KMS-11 (cell line): ENCODE measurements around the gene SUPT4H1.
"Not testable (repeated sequence)": the region's sequence is repeated elsewhere in the genome, so short reads cannot be mapped to it uniquely, and the experiment has no call there.

Experiments
- H2AFZ ChIP-seq: fragments of 200-600 bp; sonication (generic); 2 replicates; pipeline ENCODE4 v1.6.1; 2016; ENCODE audit warnings: antibody characterized with exemption, mixed run types, low read depth
- H3K27ac ChIP-seq: fragments of 200-600 bp; sonication (generic); 2 replicates; pipeline ENCODE4 v1.6.1; 2016; ENCODE audit warnings: mild to moderate bottlenecking, mixed run types
- H3K27me3 ChIP-seq: fragments of 200-600 bp; sonication (generic); 2 replicates; pipeline ENCODE4 v1.6.1; 2017; ENCODE audit warnings: mild to moderate bottlenecking, low read depth, mixed run types, moderate library complexity; ENCODE audit not compliant: insufficient read depth
- H3K36me3 ChIP-seq: fragments of 200-600 bp; sonication (generic); 2 replicates; pipeline ENCODE4 v1.6.1; 2017; ENCODE audit warnings: mild to moderate bottlenecking, mixed run types; ENCODE audit not compliant: insufficient read depth
- H3K4me1 ChIP-seq: fragments of 200-600 bp; sonication (generic); 2 replicates; pipeline ENCODE4 v1.6.1; 2016; ENCODE audit warnings: mild to moderate bottlenecking, low read depth, mixed run types; ENCODE audit not compliant: poor library complexity, severe bottlenecking
- H3K4me2 ChIP-seq: fragments of 200-600 bp; sonication (generic); 2 replicates; pipeline ENCODE4 v1.7.0; 2016; ENCODE audit warnings: mild to moderate bottlenecking, mixed run types
- H3K4me3 ChIP-seq: fragments of 200-600 bp; sonication (generic); IDR thresholded peaks from 2 replicates; pipeline ENCODE4 v1.6.1; 2017; ENCODE audit warnings: low read depth, low read length, mixed read lengths; ENCODE audit not compliant: insufficient read depth
- H3K79me2 ChIP-seq: fragments of 200-600 bp; sonication (generic); 2 replicates; pipeline ENCODE4 v1.6.1; 2016; ENCODE audit warnings: low read depth, mixed run types; ENCODE audit not compliant: insufficient read depth
- H3K9ac ChIP-seq: fragments of 200-600 bp; sonication (generic); 2 replicates; pipeline ENCODE4 v1.6.1; 2016; ENCODE audit warnings: mild to moderate bottlenecking, mixed run types
- H4K20me1 ChIP-seq: fragments of 200-600 bp; sonication (generic); 2 replicates; pipeline ENCODE4 v1.6.1; 2016; ENCODE audit warnings: mild to moderate bottlenecking, mixed run types; ENCODE audit not compliant: insufficient read depth
- TF ChIP-seq, protein P1 (sequence below): fragments of 200-600 bp; sonication (generic); conservative IDR thresholded peaks from 2 replicates; pipeline ENCODE4 v1.6.1; 2017; ENCODE audit warnings: low read depth, mild to moderate bottlenecking, antibody characterized with exemption, low read length, moderate library complexity, mixed read lengths

The SUPT4H1 gene

DNA sequence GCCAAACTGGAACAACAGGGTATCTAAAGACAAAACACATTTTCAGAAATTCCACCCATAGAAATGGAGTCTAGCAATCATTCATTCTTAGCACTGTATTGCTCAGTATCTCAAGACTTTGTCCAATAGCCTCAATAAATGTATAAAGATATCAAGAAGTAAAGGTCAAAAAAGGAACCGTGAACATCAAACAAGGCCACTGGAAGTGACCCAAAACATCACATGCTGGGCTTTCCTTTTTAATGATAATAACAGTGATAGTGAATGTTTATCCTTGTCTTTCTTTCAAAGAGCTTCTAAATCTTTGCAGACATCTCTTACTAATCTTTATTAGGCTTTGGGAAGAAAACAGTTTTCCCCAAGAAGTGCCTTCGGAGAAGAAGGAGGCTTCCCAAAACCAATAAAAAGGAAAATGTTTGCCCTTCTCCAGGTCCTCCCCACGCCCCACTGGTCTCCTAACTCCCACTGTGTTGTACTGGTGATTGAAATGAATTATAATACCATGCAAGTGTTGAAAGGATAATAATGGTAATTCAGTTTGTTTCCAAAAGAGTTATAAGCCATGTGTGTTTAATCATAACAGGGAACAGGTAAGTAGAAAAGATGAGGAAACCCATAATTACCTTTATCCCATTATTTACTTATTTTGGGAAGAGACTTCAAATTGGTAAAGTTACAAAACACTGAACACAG lies 46.7 kb upstream of the SUPT4H1 start:
- Histone ChIP-seq H3K4me2 (no peak overlapping the region), H3K27ac (no peak overlapping the region), H3K4me1 (no peaks in the 10 kb centered on the region), H4K20me1 (no peaks in the 10 kb centered on the region), H3K27me3 (no peaks in the 10 kb centered on the region), H3K4me3 (no peak overlapping the region), H3K79me2 (no peaks in the 10 kb centered on the region), H3K9ac (no peak overlapping the region), H2AFZ (no peak overlapping the region), H3K36me3 (no peaks in the 10 kb centered on the region)
- TF ChIP-seq, protein P1, sequence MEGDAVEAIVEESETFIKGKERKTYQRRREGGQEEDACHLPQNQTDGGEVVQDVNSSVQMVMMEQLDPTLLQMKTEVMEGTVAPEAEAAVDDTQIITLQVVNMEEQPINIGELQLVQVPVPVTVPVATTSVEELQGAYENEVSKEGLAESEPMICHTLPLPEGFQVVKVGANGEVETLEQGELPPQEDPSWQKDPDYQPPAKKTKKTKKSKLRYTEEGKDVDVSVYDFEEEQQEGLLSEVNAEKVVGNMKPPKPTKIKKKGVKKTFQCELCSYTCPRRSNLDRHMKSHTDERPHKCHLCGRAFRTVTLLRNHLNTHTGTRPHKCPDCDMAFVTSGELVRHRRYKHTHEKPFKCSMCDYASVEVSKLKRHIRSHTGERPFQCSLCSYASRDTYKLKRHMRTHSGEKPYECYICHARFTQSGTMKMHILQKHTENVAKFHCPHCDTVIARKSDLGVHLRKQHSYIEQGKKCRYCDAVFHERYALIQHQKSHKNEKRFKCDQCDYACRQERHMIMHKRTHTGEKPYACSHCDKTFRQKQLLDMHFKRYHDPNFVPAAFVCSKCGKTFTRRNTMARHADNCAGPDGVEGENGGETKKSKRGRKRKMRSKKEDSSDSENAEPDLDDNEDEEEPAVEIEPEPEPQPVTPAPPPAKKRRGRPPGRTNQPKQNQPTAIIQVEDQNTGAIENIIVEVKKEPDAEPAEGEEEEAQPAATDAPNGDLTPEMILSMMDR = no peak

DNA sequence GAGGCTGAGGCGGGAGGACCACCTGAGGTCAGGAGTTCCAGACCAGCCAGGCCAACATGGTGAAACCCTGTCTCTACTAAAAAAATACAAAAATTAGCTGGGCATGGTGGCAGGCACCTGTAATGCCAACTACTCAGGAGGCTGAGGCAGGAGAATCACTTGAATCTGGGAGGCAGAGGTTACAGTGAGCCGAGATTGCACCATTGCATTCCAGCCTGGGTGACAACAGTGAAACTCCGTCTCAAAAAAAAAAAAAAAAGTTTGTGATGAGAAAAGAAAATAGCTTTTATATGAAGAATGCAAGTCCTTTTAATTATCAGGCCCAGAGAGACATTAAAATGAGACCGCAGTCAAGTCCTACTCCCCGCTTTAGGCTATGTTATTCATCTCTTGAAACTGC lies 45.4 kb upstream of the SUPT4H1 start:
- not testable (repeated sequence) for H3K4me2 ChIP-seq, H3K79me2 ChIP-seq, H3K27me3 ChIP-seq, H4K20me1 ChIP-seq, H3K9ac ChIP-seq, H3K27ac ChIP-seq, H2AFZ ChIP-seq, H3K4me1 ChIP-seq, H3K4me3 ChIP-seq, H3K36me3 ChIP-seq

DNA sequence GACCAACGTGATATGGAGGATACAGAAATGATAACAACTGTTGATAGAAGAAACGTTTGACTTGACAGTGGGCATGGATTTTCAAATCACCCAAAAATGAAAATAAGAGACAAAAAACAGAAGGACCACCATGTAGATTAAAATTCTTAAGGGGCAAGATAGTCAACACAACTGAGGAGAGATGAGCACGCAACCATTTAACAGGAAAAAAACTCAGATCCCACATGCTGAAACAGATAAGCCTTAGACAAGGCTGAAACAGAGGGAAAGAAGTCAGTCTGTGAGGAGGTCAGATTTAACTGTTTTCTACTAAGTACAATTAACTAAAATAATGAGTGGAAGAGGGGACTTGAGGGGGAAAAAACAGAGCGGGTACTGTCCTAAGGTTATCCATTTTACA lies 44.2 kb upstream of the SUPT4H1 start:
- no peaks in the 10 kb centered on the region for H3K27me3 ChIP-seq
- no peaks in the 10 kb centered on the region for H4K20me1 ChIP-seq
- H2AFZ ChIP-seq = no peak overlapping the region
- H3K4me1 ChIP-seq = no peaks in the 10 kb centered on the region
- TF ChIP-seq, protein P1 = no peak
- H3K79me2 ChIP-seq = no peaks in the 10 kb centered on the region
- H3K9ac ChIP-seq = no peak overlapping the region
- no peak overlapping the region for H3K27ac ChIP-seq
- H3K4me3 ChIP-seq = no peak overlapping the region
- H3K4me2 ChIP-seq = no peak overlapping the region
- no peaks in the 10 kb centered on the region for H3K36me3 ChIP-seq

DNA sequence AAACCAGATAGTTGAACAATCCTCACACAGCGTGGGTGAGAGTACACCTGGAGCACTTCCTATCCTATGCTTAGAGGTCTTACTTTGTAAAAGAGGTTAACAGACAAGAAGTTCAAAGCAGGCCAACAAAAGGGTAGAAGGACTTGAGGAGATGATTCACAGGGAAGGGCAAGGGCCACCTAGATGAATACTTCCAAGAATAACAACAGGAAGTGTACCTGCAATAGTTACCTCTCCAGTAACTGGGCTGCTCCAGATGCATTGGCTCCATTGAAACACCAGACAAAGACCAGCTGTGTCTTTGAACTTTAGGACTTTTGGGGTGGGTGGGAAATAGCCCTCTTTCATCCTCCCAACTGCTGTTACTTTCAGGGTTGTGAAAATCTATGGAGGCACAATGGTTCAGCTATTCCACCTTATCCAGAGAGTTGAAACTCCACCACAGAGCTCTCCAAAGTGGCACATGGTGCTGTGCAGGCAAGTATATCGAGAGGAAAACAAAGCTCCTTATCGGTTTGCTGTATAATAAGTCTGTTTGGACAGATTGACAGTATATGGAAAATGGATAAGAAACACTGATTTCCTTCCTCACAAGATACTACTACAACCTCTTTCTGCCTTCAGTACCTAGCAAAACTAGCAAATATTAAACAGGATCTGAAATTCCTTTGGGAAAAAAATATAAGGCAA lies 42.7 kb upstream of the SUPT4H1 start:
- Histone ChIP-seq H3K27me3 (no peaks in the 10 kb centered on the region), H3K36me3 (no peaks in the 10 kb centered on the region), H3K4me3 (no peak overlapping the region), H3K4me1 (no peaks in the 10 kb centered on the region), H3K4me2 (no peak overlapping the region), H3K79me2 (no peaks in the 10 kb centered on the region), H3K27ac (no peak overlapping the region), H4K20me1 (no peaks in the 10 kb centered on the region), H3K9ac (no peak overlapping the region), H2AFZ (no peak overlapping the region)
- TF ChIP-seq, protein P1 = no peak
